SK-N-SH (cell line): ENCODE measurements around the gene ELN. TPM values are rescaled to one million over a fixed set of nuclear protein-coding genes. Genes with fewer than 3 reads are reported as not detected.

Experiments
- CTCF ChIA-PET: fragments of 300-600, 350-600 bp; formaldehyde crosslinking; extraction: SDS; loops from one replicate; lab custom pipeline; 2021; lab: Yijun Ruan, JAX
- POLR2A ChIA-PET: fragments of 350-600 bp; sonication (Branson Sonifier 250); formaldehyde crosslinking; extraction: SDS; loops from one replicate; lab custom pipeline; 2020; ENCODE audit warnings: antibody characterized with exemption, inconsistent platforms; lab: Yijun Ruan, JAX
- DNase-seq: peaks from one replicate; pipeline ENCODE4 v3.0.0; 2012
- H2AFZ ChIP-seq: fragments of 200-600 bp; sonication (generic); 2 replicates; pipeline ENCODE4 v1.8.1; 2016; ENCODE audit warnings: antibody characterized with exemption, mild to moderate bottlenecking, low read depth
- H3F3A ChIP-seq: fragments of 200-600 bp; sonication (generic); replicated peaks from 2 replicates; pipeline ENCODE3; 2016; ENCODE audit warnings: antibody characterized with exemption, mild to moderate bottlenecking; ENCODE audit not compliant: insufficient read depth
- H3K27ac ChIP-seq, 2 experiments: fragments of 200-500 bp in 1 of 2; fragments of 200-600 bp in 1 of 2; sonication (Bioruptor generic) in 1 of 2; sonication (generic), shearing (Covaris generic) in 1 of 2; 2 replicates each; pipeline versions ENCODE4 v1.5.1 to v1.6.1; 2014 to 2016; ENCODE audit warnings: low read depth in 2 of 2, inconsistent platforms in 1 of 2, low read length in 1 of 2, mild to moderate bottlenecking in 1 of 2, mixed read lengths in 1 of 2
- H3K27me3 ChIP-seq: fragments of 200-600 bp; sonication (generic), shearing (Covaris generic); 2 replicates; pipeline ENCODE4 v1.6.1; 2016; ENCODE audit warnings: mixed run types; ENCODE audit not compliant: insufficient read depth
- H3K36me3 ChIP-seq, 2 experiments: fragments of 200-500 bp in 1 of 2; fragments of 200-600 bp in 1 of 2; sonication (Bioruptor generic) in 1 of 2; sonication (generic) in 1 of 2; replicated peaks in 1 of 2; 2 replicates each; pipeline versions ENCODE3 to v1.5.1; 2014 to 2016; ENCODE audit warnings: low read length in 1 of 2, mild to moderate bottlenecking in 1 of 2; ENCODE audit not compliant: insufficient read depth in 2 of 2, control insufficient read depth in 1 of 2
- H3K4me1 ChIP-seq, 2 experiments: fragments of 200-500 bp in 1 of 2; fragments of 200-600 bp in 1 of 2; sonication (Bioruptor generic) in 1 of 2; sonication (generic), shearing (Covaris generic) in 1 of 2; 2 replicates each; pipeline versions ENCODE4 v1.5.1 to v1.6.1; 2014 to 2016; ENCODE audit warnings: low read depth in 1 of 2, low read length in 1 of 2, mixed run types in 1 of 2; ENCODE audit not compliant: insufficient read depth in 2 of 2, control insufficient read depth in 1 of 2
- H3K4me2 ChIP-seq: fragments of 200-600 bp; sonication (generic), shearing (Covaris generic); 2 replicates; pipeline ENCODE4 v1.6.1; 2017; ENCODE audit warnings: mixed run types
- H3K4me3 ChIP-seq, 2 experiments: fragments of 200-500 bp in 1 of 2; fragments of 200-600 bp in 1 of 2; sonication (Bioruptor generic) in 1 of 2; sonication (generic), shearing (Covaris generic) in 1 of 2; 2 replicates each; pipeline versions ENCODE4 v1.5.1 to v1.8.1; 2014 to 2016; ENCODE audit warnings: low read depth in 2 of 2, inconsistent platforms in 1 of 2, low read length in 1 of 2, mild to moderate bottlenecking in 1 of 2, mixed read lengths in 1 of 2, moderate library complexity in 1 of 2
- H3K79me2 ChIP-seq: fragments of 200-600 bp; sonication (generic); 2 replicates; pipeline ENCODE4 v1.8.1; 2017; ENCODE audit warnings: mild to moderate bottlenecking; ENCODE audit not compliant: insufficient read depth
- H3K9ac ChIP-seq: fragments of 200-600 bp; sonication (generic); 2 replicates; pipeline ENCODE4 v1.6.1; 2017; ENCODE audit warnings: mixed run types
- H3K9me2 ChIP-seq: fragments of 200-600 bp; sonication (generic); 2 replicates; pipeline ENCODE4 v1.6.1; 2017; ENCODE audit warnings: mixed run types
- H3K9me3 ChIP-seq: fragments of 200-600 bp; sonication (generic); 2 replicates; pipeline ENCODE4 v1.6.1; 2017; ENCODE audit warnings: mixed run types, mild to moderate bottlenecking, moderate library complexity
- H4K20me1 ChIP-seq: fragments of 200-600 bp; sonication (generic); 2 replicates; pipeline ENCODE4 v1.6.1; 2017; ENCODE audit warnings: mild to moderate bottlenecking, mixed run types; ENCODE audit not compliant: insufficient read depth
- FOSL2 ChIP-seq: IDR thresholded peaks from 2 replicates; pipeline ENCODE4 v1.4.0; 2012; ENCODE audit warnings: low read depth, mild to moderate bottlenecking, moderate library complexity, borderline replicate concordance
- MXI1 ChIP-seq: IDR thresholded peaks from 2 replicates; pipeline ENCODE4 v1.6.1; 2012; ENCODE audit warnings: mild to moderate bottlenecking, low read depth, low read length, improper control_type of control experiment
- NRF1 ChIP-seq: IDR thresholded peaks from 2 replicates; pipeline ENCODE4 v1.6.1; 2012; ENCODE audit warnings: low read depth, mild to moderate bottlenecking, low read length
- RCOR1 ChIP-seq: fragments of 150-350 bp; IDR thresholded peaks from 2 replicates; pipeline ENCODE4 v1.6.1; 2017; ENCODE audit warnings: antibody characterized with exemption, low read length
- REST ChIP-seq: IDR thresholded peaks from 2 replicates; pipeline ENCODE4 v1.6.1; 2012; ENCODE audit warnings: mild to moderate bottlenecking, low read depth, low read length, moderate library complexity
- SMC3 ChIP-seq: IDR thresholded peaks from 2 replicates; pipeline ENCODE4 v1.6.1; 2012; ENCODE audit warnings: low read depth, low read length, improper control_type of control experiment
- TCF12 ChIP-seq: IDR thresholded peaks from 2 replicates; pipeline ENCODE4 v1.4.0; 2012
- WGBS: methylation state at CpG from one replicate; pipeline ENCODE4 v1.1.6; 2017; ENCODE audit warnings: low lambda C conversion rate; 5-methylcytosine and 5-hydroxymethylcytosine counted together
- polyA plus RNA-seq, 3 experiments: library from polyadenylated mRNA; depleted of rRNA; stranded (reverse); fragments of >200 nt; gene quantifications; 2 replicates each; pipeline ENCODE4 v1.2.3, GENCODE V29; 2012
- TF ChIP-seq, protein P1 (sequence below): IDR thresholded peaks from 2 replicates; pipeline ENCODE4 v1.4.0; 2012; ENCODE audit warnings: low read depth, borderline replicate concordance
- TF ChIP-seq, protein P2 (sequence below): fragments of 200-600 bp; sonication (generic); IDR thresholded peaks from 2 replicates; pipeline ENCODE4 v1.6.1; 2017; ENCODE audit warnings: antibody characterized with exemption, mild to moderate bottlenecking, moderate library complexity
- TF ChIP-seq, protein P3 (sequence below): fragments of 150-350 bp; IDR thresholded peaks from 2 replicates; pipeline ENCODE4 v1.6.1; 2017; ENCODE audit warnings: antibody characterized with exemption, low read length, low read depth, borderline replicate concordance
- TF ChIP-seq, protein P4 (sequence below): IDR thresholded peaks from 2 replicates; pipeline ENCODE4 v1.4.0; 2012; ENCODE audit warnings: low read depth, borderline replicate concordance

Gene ELN
- polyA plus RNA-seq, 1 of the 3 experiments (the other 2 are of a cell fraction): 12.5 TPM

GRCh38 chr7:74006032-74006431, 21.9 kb upstream of the ELN start:
- TF ChIP-seq REST: no peak
- TF ChIP-seq, protein P1, sequence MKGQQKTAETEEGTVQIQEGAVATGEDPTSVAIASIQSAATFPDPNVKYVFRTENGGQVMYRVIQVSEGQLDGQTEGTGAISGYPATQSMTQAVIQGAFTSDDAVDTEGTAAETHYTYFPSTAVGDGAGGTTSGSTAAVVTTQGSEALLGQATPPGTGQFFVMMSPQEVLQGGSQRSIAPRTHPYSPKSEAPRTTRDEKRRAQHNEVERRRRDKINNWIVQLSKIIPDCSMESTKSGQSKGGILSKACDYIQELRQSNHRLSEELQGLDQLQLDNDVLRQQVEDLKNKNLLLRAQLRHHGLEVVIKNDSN: no peak
- no peak for TF ChIP-seq NRF1
- no peak for TF ChIP-seq RCOR1
- TF ChIP-seq, protein P2, sequence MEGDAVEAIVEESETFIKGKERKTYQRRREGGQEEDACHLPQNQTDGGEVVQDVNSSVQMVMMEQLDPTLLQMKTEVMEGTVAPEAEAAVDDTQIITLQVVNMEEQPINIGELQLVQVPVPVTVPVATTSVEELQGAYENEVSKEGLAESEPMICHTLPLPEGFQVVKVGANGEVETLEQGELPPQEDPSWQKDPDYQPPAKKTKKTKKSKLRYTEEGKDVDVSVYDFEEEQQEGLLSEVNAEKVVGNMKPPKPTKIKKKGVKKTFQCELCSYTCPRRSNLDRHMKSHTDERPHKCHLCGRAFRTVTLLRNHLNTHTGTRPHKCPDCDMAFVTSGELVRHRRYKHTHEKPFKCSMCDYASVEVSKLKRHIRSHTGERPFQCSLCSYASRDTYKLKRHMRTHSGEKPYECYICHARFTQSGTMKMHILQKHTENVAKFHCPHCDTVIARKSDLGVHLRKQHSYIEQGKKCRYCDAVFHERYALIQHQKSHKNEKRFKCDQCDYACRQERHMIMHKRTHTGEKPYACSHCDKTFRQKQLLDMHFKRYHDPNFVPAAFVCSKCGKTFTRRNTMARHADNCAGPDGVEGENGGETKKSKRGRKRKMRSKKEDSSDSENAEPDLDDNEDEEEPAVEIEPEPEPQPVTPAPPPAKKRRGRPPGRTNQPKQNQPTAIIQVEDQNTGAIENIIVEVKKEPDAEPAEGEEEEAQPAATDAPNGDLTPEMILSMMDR: no peak
- TF ChIP-seq, protein P3, sequence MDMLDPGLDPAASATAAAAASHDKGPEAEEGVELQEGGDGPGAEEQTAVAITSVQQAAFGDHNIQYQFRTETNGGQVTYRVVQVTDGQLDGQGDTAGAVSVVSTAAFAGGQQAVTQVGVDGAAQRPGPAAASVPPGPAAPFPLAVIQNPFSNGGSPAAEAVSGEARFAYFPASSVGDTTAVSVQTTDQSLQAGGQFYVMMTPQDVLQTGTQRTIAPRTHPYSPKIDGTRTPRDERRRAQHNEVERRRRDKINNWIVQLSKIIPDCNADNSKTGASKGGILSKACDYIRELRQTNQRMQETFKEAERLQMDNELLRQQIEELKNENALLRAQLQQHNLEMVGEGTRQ: no peak
- TF ChIP-seq FOSL2: no peak
- TF ChIP-seq, protein P4, sequence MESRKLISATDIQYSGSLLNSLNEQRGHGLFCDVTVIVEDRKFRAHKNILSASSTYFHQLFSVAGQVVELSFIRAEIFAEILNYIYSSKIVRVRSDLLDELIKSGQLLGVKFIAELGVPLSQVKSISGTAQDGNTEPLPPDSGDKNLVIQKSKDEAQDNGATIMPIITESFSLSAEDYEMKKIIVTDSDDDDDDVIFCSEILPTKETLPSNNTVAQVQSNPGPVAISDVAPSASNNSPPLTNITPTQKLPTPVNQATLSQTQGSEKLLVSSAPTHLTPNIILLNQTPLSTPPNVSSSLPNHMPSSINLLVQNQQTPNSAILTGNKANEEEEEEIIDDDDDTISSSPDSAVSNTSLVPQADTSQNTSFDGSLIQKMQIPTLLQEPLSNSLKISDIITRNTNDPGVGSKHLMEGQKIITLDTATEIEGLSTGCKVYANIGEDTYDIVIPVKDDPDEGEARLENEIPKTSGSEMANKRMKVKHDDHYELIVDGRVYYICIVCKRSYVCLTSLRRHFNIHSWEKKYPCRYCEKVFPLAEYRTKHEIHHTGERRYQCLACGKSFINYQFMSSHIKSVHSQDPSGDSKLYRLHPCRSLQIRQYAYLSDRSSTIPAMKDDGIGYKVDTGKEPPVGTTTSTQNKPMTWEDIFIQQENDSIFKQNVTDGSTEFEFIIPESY: no peak
- no peak for TF ChIP-seq MXI1
- no peak for TF ChIP-seq TCF12
- TF ChIP-seq SMC3: no peak
- ChIA-PET POLR2A (no interaction called here), CTCF (interaction anchor here (2.1 kb wide), 1 partner anchor 9 kb away, joined by 5 read pairs; no protein-coding TSS in a partner anchor)
- Histone ChIP-seq H3K27me3 (no peaks in the 10 kb centered on the region), H3K27ac (no peak overlapping the region), H3K4me2 (no peak overlapping the region), H3F3A (peaks cover 23% of the 10 kb centered on the region), H3K9me3 (no peaks in the 10 kb centered on the region), H3K79me2 (peaks cover 10% of the 10 kb centered on the region; the same call in 1 of the 2 replicates), H3K4me3 (no peak overlapping the region), H3K9me2 (no peaks in the 10 kb centered on the region), H4K20me1 (no peaks in the 10 kb centered on the region), H3K9ac (no peak overlapping the region), H3K36me3 (no peaks in the 10 kb centered on the region), H3K4me1 (peaks cover 0 to 13% of the 10 kb centered on the region in 2 experiments; a peak in 2 of 4 replicates), H2AFZ (no peak overlapping the region)
- DNase-seq: no peak
- WGBS: 89% methylated on average over 2 of the region's 5 CpGs
